SK-N-SH treated with all-trans-retinoic acid at 6 μM for 48 hours (cell line): ENCODE results near the gene ADARB2.

Source experiments
- ATAC-seq: fragments of 200-7000 bp; cut with Tn5 transposase; 3 replicates; pipeline ENCODE4 v1.9.1; 2020; ENCODE audit warnings: mild to moderate bottlenecking, moderate library complexity
- ARNTL ChIP-seq: fragments of 450-650 bp; formaldehyde crosslinking; IDR thresholded peaks from 2 replicates; pipeline ENCODE4 v1.5.0; 2020; ENCODE audit warnings: low read depth, mild to moderate bottlenecking, moderate library complexity, borderline replicate concordance
- BACH2 ChIP-seq: fragments of 250-450 bp; sonication (Bioruptor Pico); IDR thresholded peaks from 2 replicates; pipeline ENCODE4 v1.9.0; 2021; ENCODE audit warnings: mild to moderate bottlenecking, borderline replicate concordance
- CREB5 ChIP-seq: fragments of 250-450 bp; sonication (Bioruptor Pico); IDR thresholded peaks from 2 replicates; pipeline ENCODE4 v1.5.1; 2020; ENCODE audit warnings: low read depth, mild to moderate bottlenecking, moderate library complexity
- CSRNP3 ChIP-seq: fragments of 250-450 bp; sonication (Bioruptor Pico); IDR thresholded peaks from 2 replicates; pipeline ENCODE4 v1.5.1; 2021; ENCODE audit warnings: mild to moderate bottlenecking, moderate library complexity
- ESRRG ChIP-seq: fragments of 250-450 bp; sonication (Bioruptor Pico); IDR thresholded peaks from 2 replicates; pipeline ENCODE4 v1.6.1; 2021; ENCODE audit warnings: mild to moderate bottlenecking
- GLIS3 ChIP-seq: fragments of 250-450 bp; sonication (Bioruptor Pico); IDR thresholded peaks from 2 replicates; pipeline ENCODE4 v1.5.0; 2020; ENCODE audit warnings: mild to moderate bottlenecking, moderate library complexity
- ISL1 ChIP-seq: fragments of 250-450 bp; sonication (Bioruptor Pico); IDR thresholded peaks from 2 replicates; pipeline ENCODE4 v2.1.2; 2022; ENCODE audit warnings: mild to moderate bottlenecking, moderate library complexity
- OSR1 ChIP-seq: fragments of 250-450 bp; sonication (Bioruptor Pico); IDR thresholded peaks from 2 replicates; pipeline ENCODE4 v1.8.0; 2022; ENCODE audit warnings: moderate library complexity, mild to moderate bottlenecking, inconsistent platforms
- PATZ1 ChIP-seq: fragments of 250-450 bp; sonication (Bioruptor Pico); IDR thresholded peaks from 2 replicates; pipeline ENCODE4 v1.8.0; 2020; ENCODE audit warnings: mild to moderate bottlenecking, moderate library complexity, borderline replicate concordance
- POU6F1 ChIP-seq: fragments of 250-450 bp; sonication (Bioruptor Pico); IDR thresholded peaks from 2 replicates; pipeline ENCODE4 v1.8.0; 2021; ENCODE audit warnings: low read depth, mild to moderate bottlenecking, moderate library complexity, borderline replicate concordance
- PPARA ChIP-seq: fragments of 250-450 bp; sonication (Bioruptor Pico); IDR thresholded peaks from 2 replicates; pipeline ENCODE4 v1.5.0; 2020; ENCODE audit warnings: mild to moderate bottlenecking, borderline replicate concordance
- RARB ChIP-seq: fragments of 250-450 bp; sonication (Bioruptor Pico); IDR thresholded peaks from 2 replicates; pipeline ENCODE4 v1.8.0; 2021; ENCODE audit warnings: mild to moderate bottlenecking, moderate library complexity
- SNAI2 ChIP-seq: fragments of 250-450 bp; sonication (Bioruptor Pico); IDR thresholded peaks from 2 replicates; pipeline ENCODE4 v1.5.0; 2020; ENCODE audit warnings: mild to moderate bottlenecking, moderate library complexity
- TCF4 ChIP-seq: fragments of 250-450 bp; sonication (Bioruptor Pico); IDR thresholded peaks from 2 replicates; pipeline ENCODE4 v1.8.0; 2021; ENCODE audit warnings: mild to moderate bottlenecking, moderate library complexity, borderline replicate concordance
- TOX ChIP-seq: fragments of 250-450 bp; sonication (Bioruptor Pico); IDR thresholded peaks from 2 replicates; pipeline ENCODE4 v1.8.0; 2021; ENCODE audit warnings: mild to moderate bottlenecking, moderate library complexity, borderline replicate concordance
- TSHZ2 ChIP-seq: fragments of 250-450 bp; sonication (Bioruptor Pico); IDR thresholded peaks from 2 replicates; pipeline ENCODE4 v1.5.0; 2020; ENCODE audit warnings: mild to moderate bottlenecking, moderate library complexity
- ZC3H10 ChIP-seq: fragments of 250-450 bp; sonication (Bioruptor Pico); IDR thresholded peaks from 2 replicates; pipeline ENCODE4 v1.5.1; 2021; ENCODE audit warnings: mild to moderate bottlenecking, moderate library complexity
- ZFP3 ChIP-seq: fragments of 250-450 bp; sonication (Bioruptor Pico); IDR thresholded peaks from 2 replicates; pipeline ENCODE4 v1.5.0; 2020; ENCODE audit warnings: mild to moderate bottlenecking, moderate library complexity
- ZFP30 ChIP-seq: fragments of 450-650 bp; formaldehyde crosslinking; IDR thresholded peaks from 2 replicates; pipeline ENCODE4 v1.5.0; 2022; ENCODE audit warnings: mild to moderate bottlenecking, moderate library complexity
- ZNF565 ChIP-seq: fragments of 450-650 bp; formaldehyde crosslinking; conservative IDR thresholded peaks from 2 replicates; pipeline ENCODE4 v1.5.0; 2020; ENCODE audit warnings: low read depth, mild to moderate bottlenecking, moderate library complexity
- ZNF70 ChIP-seq: fragments of 450-650 bp; formaldehyde crosslinking; IDR thresholded peaks from 2 replicates; pipeline ENCODE4 v1.5.0; 2020; ENCODE audit warnings: mild to moderate bottlenecking, moderate library complexity
- ZNF8 ChIP-seq: fragments of 450-650 bp; formaldehyde crosslinking; IDR thresholded peaks from 2 replicates; pipeline ENCODE4 v1.5.0; 2020; ENCODE audit warnings: mild to moderate bottlenecking, moderate library complexity

The ADARB2 gene

GRCh38 chr10:1553951-1554350, 183.4 kb downstream of the ADARB2 start:
- TF ChIP-seq SNAI2 (CRISPR knock-in tag) (no peak), TOX (no peak), ESRRG (no peak), CREB5 (CRISPR knock-in tag) (no peak), POU6F1 (CRISPR knock-in tag) (no peak), PPARA (no peak), GLIS3 (CRISPR knock-in tag) (no peak), ZNF565 (CRISPR knock-in tag) (no peak), TCF4 (CRISPR knock-in tag) (no peak), BACH2 (CRISPR knock-in tag) (no peak), OSR1 (CRISPR knock-in tag) (no peak), PATZ1 (CRISPR knock-in tag) (no peak), ZFP3 (CRISPR knock-in tag) (no peak), ZC3H10 (no peak), CSRNP3 (no peak), ZNF70 (no peak), RARB (CRISPR knock-in tag) (no peak), ISL1 (no peak), TSHZ2 (CRISPR knock-in tag) (no peak), ZFP30 (CRISPR knock-in tag) (no peak)
- TF ChIP-seq, all 23 proteins: peak for 0
- ATAC-seq, result no peak

- TF ChIP-seq ARNTL (CRISPR knock-in tag) (no peak), ESRRG (no peak), ISL1 (no peak), ZNF8 (CRISPR knock-in tag) (no peak), ZNF565 (CRISPR knock-in tag) (no peak), ZNF70 (no peak), OSR1 (CRISPR knock-in tag) (no peak), POU6F1 (CRISPR knock-in tag) (no peak), ZC3H10 (no peak), CSRNP3 (no peak), PPARA (no peak), TCF4 (CRISPR knock-in tag) (no peak)
- ATAC-seq, result no peak
Observed at GRCh38 chr10:1552881-1553670, 184.2 kb downstream of the ADARB2 start.
